ENCODE data around the gene STAT4.

The STAT4 gene

DNA sequence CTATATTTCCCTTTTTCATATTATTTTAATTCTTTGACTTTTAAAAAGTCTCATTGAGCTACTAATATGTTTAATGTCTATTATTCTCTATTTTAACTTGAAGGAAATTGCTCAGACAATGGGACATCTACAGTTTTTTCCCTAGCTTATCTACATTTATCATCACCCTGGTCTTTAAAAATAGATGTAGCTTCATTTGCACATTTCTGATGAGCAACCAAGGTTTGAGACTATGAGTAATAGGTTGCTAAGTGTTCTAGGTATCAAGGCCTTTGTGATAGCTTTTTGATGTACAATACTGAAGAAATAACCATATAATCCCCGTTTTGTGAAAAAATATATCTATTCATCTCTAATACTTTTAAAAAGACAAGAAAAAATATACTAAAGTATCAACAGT is 47.0 kb downstream of the STAT4 start:
- DNase-seq (ENCODE audit: insufficient read length, low spot score) (no peak), FAIRE-seq (no peak)

DNA sequence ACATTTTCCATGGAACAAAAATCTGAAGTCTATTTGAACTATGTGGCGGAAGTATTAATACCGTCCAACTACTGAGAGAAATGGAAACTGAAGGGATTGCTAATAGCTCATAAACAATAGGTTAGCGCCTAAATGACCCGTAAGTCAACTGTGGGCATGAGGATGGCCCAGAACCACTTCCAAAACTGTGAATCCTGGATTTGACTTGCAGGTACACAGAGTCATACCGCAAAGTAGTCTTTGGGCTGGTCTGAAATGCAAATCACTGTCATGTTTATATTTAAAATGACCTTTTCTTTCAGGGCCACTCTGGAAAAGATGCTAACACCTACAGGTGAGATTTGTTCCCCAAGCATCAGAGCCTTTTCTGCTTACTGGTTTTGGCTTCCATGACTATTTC is 50.6 kb downstream of the STAT4 start:
- FAIRE-seq = no peak

DNA sequence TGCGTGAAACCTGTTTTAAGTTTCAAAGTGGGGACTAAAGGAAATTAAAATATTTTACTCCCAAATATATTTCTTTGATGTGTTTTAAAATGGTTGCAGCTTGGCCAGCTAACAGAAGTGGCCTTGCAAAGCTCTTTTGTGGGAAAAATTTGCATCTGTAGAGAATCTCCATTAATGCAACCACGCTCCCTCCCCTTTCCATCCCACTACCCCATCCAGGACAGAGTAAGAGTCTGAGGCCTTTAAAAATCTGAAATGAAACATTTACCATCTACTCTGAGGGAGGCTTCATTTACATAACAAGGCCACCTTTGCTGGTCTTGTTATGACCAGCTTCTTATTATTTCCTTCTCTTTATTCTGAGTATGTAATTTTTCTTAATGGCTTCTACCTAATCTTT is 63.5 kb downstream of the STAT4 start:
- FAIRE-seq (no peak), DNase-seq (ENCODE audit: insufficient read length, low spot score) (no peak)

More for the DNA sequence above, 50.6 kb downstream of the STAT4 start:
- no peak for DNase-seq (ENCODE audit: insufficient read length, low spot score)

DNA sequence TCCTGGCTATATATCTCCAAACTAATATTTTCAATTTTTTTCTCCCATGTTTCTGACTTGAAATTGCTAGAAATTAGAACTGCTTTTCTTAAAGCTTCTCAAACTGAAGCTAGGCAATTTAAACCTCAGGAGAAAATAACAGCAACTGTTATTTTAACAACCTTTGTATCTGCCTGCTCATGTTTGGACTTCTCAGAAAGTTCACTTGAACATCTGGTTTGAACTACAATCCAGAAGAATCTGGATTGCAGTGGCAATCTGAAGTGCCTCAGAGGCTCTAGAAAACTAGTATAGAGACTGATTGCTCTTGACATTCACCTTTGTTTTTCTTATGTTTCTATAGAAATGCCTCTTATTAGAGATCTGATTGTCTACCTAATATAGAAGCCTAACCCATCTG is 64.1 kb downstream of the STAT4 start:
- no peak for FAIRE-seq
- DNase-seq (ENCODE audit: insufficient read length, low spot score) = no peak

GRCh38 chr2:191083540-191083939 is 67.3 kb downstream of the STAT4 start:
- FAIRE-seq = no peak
- DNase-seq (ENCODE audit: insufficient read length, low spot score) = no peak

GRCh38 chr2:191082321-191082720 is 68.5 kb downstream of the STAT4 start:
- FAIRE-seq (no peak), DNase-seq (ENCODE audit: insufficient read length, low spot score) (no peak)

GRCh38 chr2:191081411-191082155 is 69.2 kb downstream of the STAT4 start:
- FAIRE-seq = no peak
- DNase-seq (ENCODE audit: insufficient read length, low spot score) = no peak

DNA sequence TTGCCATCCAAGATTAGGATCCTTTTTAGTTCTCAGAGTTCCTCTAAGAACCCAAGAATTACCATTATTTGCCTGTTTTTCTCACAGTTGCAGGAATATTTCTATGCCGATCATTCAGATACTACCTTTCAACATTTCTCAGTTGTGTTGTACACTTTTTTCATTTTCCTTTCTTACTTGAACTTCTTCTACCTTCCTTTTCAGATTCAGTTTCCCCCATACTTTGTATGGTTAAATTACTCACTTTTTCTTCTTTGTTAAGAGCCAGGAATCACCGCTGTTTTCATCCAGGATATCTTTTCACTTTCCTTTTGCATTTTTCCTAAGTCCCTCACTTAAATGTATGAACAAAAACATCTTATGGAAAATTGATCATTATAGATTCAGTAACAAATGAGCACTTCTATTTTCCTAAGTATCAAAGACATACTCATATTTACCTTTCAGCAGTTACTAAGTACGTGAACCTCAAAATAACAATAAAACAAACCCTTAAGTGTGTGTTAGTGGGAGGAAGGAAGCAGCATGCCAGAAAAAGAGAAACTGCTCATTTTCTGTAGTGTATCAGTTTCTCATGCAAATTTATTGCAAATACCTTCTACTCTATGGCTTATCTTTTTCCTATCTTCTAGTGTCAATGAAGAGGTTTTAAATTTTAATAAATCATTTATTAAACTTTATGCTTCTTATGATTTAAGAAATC is 72.5 kb downstream of the STAT4 start:
- no peak for FAIRE-seq
- no peak for DNase-seq (ENCODE audit: insufficient read length, low spot score)

GRCh38 chr2:191070276-191070675 is 80.5 kb downstream of the STAT4 start:
- no peak for DNase-seq (ENCODE audit: insufficient read length, low spot score)
- FAIRE-seq = no peak

DNA sequence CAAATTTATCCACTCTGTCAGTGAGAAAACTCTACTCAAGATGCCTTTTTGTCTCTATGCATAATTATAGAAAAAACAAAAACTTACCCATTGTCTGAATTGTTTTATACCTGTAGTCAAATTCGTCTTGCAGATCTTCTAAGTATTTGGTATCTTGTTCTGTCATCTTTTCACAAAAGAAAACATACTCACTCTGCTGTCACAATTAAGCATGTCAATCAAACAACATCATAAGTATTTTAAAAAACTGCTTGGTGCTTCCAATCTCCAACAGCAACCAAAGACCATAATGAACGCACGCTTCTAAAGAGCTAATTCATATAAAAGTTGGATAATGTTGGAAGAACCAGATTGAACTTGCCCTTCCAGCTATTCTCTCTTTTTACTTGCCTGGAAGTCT is 81.2 kb downstream of the STAT4 start:
- FAIRE-seq = no peak
- no peak for DNase-seq (ENCODE audit: insufficient read length, low spot score)

GRCh38 chr2:191066919-191067233 is 83.9 kb downstream of the STAT4 start:
- FAIRE-seq = no peak

DNA sequence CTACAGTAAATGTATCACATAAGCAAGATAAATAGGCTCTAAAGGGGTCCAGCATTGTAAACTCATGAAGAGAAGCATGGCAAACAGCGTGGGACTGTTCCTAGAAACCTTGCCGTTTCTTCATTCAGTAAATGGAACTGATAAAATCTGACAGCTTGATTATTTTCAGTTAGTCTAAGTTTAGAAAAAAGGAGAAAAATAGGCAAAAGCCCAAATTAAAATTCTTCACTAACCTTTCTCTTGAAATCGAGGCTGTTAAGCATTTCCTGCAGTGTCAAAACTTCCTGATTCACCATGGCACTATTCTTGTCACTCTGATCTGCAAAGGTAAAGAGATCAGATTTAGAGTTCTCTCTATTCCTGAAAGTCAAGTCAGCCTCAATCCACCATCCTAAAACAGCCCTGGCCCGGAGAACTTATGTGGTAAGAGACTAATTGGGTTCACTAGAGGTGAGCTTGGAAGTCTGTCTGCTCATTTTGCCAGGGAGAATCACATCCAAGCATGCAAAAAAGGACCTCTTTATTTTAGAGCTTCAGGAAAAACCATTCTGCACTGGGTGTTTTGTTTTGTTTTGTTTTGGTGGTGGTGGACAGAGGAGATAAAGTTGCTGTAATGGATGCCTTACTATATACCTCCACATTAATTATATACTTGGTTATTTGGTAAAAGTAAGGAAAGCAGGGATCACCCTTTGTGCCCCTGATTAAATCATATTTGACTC is 84.4 kb downstream of the STAT4 start:
- no peak for DNase-seq (ENCODE audit: insufficient read length, low spot score)
- FAIRE-seq = no peak

More at GRCh38 chr2:191066919-191067233, 83.9 kb downstream of the STAT4 start:
- no peak for DNase-seq (ENCODE audit: insufficient read length, low spot score)

DNA sequence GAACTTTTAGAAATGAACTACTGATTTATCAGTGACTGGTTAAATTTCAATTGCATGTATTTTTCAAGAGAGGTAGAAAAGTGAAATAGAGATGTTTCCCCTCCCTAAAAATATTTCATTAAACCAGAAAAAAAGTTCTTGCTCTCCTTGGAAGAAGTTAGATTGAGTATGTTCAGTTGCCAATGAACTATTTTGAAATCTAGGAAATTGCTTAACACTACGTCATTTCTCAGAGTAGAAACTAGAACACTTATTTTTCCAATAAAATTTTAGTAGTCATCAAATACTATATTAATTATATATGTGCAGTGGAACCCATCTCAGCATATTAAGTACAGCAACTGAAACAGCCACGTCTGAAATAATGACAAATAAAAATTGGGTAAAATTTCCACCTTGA is 85.0 kb downstream of the STAT4 start:
- no peak for DNase-seq (ENCODE audit: insufficient read length, low spot score)
- FAIRE-seq = no peak

- FAIRE-seq (no peak), DNase-seq (ENCODE audit: insufficient read length, low spot score) (no peak)
Measured at GRCh38 chr2:191064590-191064989, 86.2 kb downstream of the STAT4 start.

DNA sequence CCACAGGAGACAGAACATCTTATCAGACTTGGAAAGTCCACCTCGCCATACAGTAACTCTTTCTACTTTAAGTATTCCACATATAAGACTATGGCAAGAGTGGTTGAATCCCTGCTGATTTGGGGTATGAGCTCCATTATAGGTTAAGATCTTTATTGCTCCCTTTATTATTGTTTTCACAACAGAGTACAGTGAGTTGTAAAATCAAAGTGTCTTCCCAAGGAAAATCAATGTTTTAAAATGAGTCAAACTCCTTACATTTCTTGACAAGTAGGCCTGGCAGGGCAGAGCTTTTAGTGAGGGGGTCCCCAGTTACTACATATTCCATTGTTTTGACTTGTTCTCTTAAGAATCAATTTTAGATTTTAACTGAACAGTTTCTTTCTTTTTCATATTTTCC is 87.2 kb downstream of the STAT4 start:
- DNase-seq (ENCODE audit: insufficient read length, low spot score) (no peak), FAIRE-seq (no peak)

- DNase-seq (ENCODE audit: insufficient read length, low spot score) (no peak), FAIRE-seq (no peak)
Measured at GRCh38 chr2:191061381-191061980, 89.3 kb downstream of the STAT4 start.

DNA sequence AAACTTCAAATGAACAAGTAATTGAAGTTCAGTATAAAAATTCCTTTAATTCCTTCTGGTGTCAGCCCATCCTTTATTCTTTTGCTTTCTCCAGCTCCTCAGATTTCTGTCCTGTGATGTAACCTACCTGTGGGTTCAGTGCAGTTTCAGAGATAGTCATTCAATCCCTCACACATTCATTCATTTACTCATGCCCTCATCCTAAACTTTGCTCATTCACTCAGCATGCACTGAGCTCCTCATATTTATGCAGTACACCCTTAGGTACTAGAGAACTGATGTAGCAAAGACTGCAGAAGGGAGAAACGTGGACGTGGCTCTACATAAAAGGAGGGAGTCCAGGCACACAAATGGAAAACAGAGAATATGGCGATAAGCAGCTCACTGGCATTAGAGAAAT is 91.5 kb downstream of the STAT4 start:
- no peak for FAIRE-seq

DNA sequence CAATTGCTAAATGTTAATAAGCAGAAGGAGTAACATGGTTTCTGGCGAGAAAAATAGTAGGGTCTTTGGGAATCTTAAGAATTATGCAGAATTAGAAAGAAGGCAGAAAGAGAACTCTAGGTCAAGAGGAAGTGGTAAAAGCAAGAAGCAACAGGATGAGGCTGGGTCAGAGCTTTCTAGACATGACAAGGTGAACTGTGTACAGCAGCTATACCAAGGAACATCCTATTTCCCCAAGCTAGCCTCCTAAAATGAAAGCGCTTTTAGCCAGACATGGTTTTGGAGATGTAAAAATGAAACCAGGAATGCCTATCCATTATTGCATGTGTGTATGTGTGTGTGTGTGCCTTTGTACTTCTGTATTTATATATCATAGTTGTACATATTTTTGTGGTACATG is 94.6 kb downstream of the STAT4 start:
- FAIRE-seq (no peak), DNase-seq (ENCODE audit: insufficient read length, low spot score) (no peak)

More for the DNA sequence above, 91.5 kb downstream of the STAT4 start:
- no peak for DNase-seq (ENCODE audit: insufficient read length, low spot score)

DNA sequence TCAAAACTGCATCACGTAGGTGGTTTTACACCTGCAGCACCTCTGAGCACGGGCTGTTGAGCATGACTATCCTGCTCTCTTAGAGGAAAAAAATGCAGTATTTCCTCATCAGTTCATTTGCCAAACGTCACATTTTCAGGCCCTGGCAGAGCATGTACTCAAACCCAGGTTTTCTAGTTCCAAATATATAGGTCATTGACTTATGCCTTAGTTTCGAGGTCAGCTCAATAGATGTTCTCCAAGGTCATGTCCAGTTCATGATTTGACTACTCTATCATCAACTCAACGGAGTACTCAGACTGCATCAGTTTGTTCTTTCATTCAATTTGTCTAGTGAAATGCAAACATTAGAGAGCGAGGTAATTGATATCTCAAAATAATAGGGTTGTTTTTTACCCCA is 97.5 kb downstream of the STAT4 start:
- FAIRE-seq = no peak
- DNase-seq (ENCODE audit: insufficient read length, low spot score) = no peak

- FAIRE-seq (peak; percentile 89), DNase-seq (ENCODE audit: insufficient read length, low spot score) (no peak)
Measured at GRCh38 chr2:191051825-191052778, 98.7 kb downstream of the STAT4 start.

All from GM19239 (cell line).